ENCODE results near the gene MICAL2. TPM values are rescaled to one million over a fixed set of nuclear protein-coding genes. Genes with fewer than 3 reads are reported as not detected.

Gene MICAL2
- total RNA-seq, 2 experiments from 2014 or later: not detected

GRCh38 chr11:12106501-12106900 lies 3.9 kb upstream of the MICAL2 start:
- Histone ChIP-seq H3K4me3 (ENCODE audit: low read depth, low read length, poor library complexity, severe bottlenecking) (no peak overlapping the region), H3K9me2 (ENCODE audit: insufficient read depth, low read length) (no peaks in the 10 kb centered on the region), H3K4me2 (ENCODE audit: low read length) (no peak overlapping the region), H2AFZ (ENCODE audit: low read length) (no peak overlapping the region), H3K27ac (ENCODE audit: low read depth, low read length, poor library complexity, severe bottlenecking) (no peak overlapping the region), H3K4me1 (ENCODE audit: insufficient read depth, low read length, poor library complexity, severe bottlenecking) (no peaks in the 10 kb centered on the region), H4K20me1 (ENCODE audit: insufficient read depth, low read length) (no peaks in the 10 kb centered on the region), H3K79me2 (ENCODE audit: insufficient read depth, low read depth, low read length) (no peaks in the 10 kb centered on the region), H3K36me3 (ENCODE audit: insufficient read depth, low read length) (no peaks in the 10 kb centered on the region), H3K9me3 (ENCODE audit: low read length) (no peaks in the 10 kb centered on the region)
- TF ChIP-seq EZH2phosphoT487 (IDR thresholded peaks at IDR 0.05; ENCODE audit: borderline replicate concordance, low read depth, low read length): no peak
- no peak for TF ChIP-seq CTCF (conservative IDR thresholded peaks at IDR 0.05; ENCODE audit: low read length)
- intact Hi-C loops (cut with micrococcal nuclease; ENCODE audit: unreplicated experiment): no loop called here
- BruUV-seq (replicated peaks): no TSS peak
- POLR2A ChIA-PET: no interaction called here
- DNase-seq (ENCODE audit: low spot score): no peak
- CTCF ChIA-PET (ENCODE audit: unreplicated experiment): no interaction called here

DNA sequence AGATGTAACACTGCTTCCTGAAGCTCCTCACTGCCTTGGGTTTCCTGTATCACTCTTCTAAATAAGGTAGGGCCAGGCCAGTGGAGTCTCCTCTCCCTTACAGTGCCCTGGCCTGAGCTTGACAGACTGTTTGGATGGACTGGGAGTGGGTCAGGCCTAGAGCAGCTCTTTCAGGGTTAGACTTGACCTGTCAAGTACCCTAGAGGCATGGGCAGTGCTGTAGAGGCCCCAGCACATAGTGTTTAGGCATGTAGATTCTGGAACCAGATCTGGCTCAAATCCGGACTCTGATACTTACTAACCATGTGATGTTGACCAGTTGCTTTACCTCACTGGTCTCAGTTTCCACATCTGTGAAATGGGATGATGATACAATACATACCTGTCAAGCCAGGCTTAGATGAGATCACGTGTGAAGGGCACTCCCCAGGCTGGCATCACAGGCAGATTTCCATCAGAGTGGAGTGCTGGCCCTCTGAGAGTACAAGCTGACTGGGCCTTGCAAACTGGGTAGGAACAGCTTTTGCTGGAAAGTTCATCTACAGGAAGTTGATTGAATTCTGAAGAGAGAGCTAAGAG lies 1.4 kb upstream of the MICAL2 start:
- Histone ChIP-seq H3K4me3 (ENCODE audit: low read depth, low read length, poor library complexity, severe bottlenecking) (no peak overlapping the region), H3K9me2 (ENCODE audit: insufficient read depth, low read length) (no peaks in the 10 kb centered on the region), H3K36me3 (ENCODE audit: insufficient read depth, low read length) (no peaks in the 10 kb centered on the region), H3K4me2 (ENCODE audit: low read length) (no peak overlapping the region), H2AFZ (ENCODE audit: low read length) (no peak overlapping the region), H3K27ac (ENCODE audit: low read depth, low read length, poor library complexity, severe bottlenecking) (no peak overlapping the region), H3K79me2 (ENCODE audit: insufficient read depth, low read depth, low read length) (no peaks in the 10 kb centered on the region), H4K20me1 (ENCODE audit: insufficient read depth, low read length) (no peaks in the 10 kb centered on the region), H3K9me3 (ENCODE audit: low read length) (no peaks in the 10 kb centered on the region), H3K4me1 (ENCODE audit: insufficient read depth, low read length, poor library complexity, severe bottlenecking) (no peaks in the 10 kb centered on the region)
- BruUV-seq (replicated peaks): no TSS peak
- no peak for TF ChIP-seq EZH2phosphoT487 (IDR thresholded peaks at IDR 0.05; ENCODE audit: borderline replicate concordance, low read depth, low read length)
- TF ChIP-seq CTCF (conservative IDR thresholded peaks at IDR 0.05; ENCODE audit: low read length): no peak
- ChIA-PET POLR2A (interaction anchor here (0.6 kb wide), 1 partner anchor 267 kb away, joined by 3 read pairs; no protein-coding TSS in a partner anchor), CTCF (ENCODE audit: unreplicated experiment) (no interaction called here)
- intact Hi-C loops (cut with micrococcal nuclease; ENCODE audit: unreplicated experiment): no loop called here
- DNase-seq (ENCODE audit: low spot score): no peak

DNA sequence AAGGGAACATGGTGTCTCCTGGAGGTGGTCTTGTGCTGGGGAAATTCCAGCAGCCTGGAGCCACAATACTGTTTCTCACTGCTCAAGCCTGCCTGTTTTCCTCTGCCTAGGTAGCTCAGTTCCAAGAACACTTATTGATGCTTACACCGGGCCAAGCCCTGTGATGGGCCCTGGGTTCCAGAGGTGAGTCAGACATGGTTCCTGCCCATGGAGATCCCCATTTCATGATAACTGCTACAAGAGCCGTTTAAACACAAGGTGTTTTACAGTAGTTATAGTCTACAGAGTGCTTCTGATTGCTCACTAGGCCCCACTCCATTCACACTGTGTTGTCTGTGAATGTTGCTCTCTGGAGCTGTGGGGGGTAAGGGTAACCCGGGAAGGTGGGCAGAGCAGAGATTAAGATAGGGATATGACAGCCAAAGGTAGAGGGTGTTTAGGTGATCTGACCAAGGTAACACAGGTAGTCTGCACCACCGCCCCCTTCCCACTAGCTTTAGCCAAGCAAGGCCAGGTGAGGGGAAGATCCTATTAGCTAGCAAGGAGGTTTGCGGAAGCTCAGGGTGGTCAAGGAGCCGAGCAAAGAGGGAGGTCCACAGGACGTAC lies 696 bp upstream of the MICAL2 start:
- Histone ChIP-seq H3K4me2 (ENCODE audit: low read length) (no peak overlapping the region), H2AFZ (ENCODE audit: low read length) (no peak overlapping the region), H3K36me3 (ENCODE audit: insufficient read depth, low read length) (no peaks in the 10 kb centered on the region), H3K27ac (ENCODE audit: low read depth, low read length, poor library complexity, severe bottlenecking) (no peak overlapping the region), H3K9me2 (ENCODE audit: insufficient read depth, low read length) (no peaks in the 10 kb centered on the region), H3K9me3 (ENCODE audit: low read length) (no peaks in the 10 kb centered on the region), H3K4me3 (ENCODE audit: low read depth, low read length, poor library complexity, severe bottlenecking) (no peak overlapping the region), H4K20me1 (ENCODE audit: insufficient read depth, low read length) (no peaks in the 10 kb centered on the region), H3K4me1 (ENCODE audit: insufficient read depth, low read length, poor library complexity, severe bottlenecking) (no peaks in the 10 kb centered on the region), H3K79me2 (ENCODE audit: insufficient read depth, low read depth, low read length) (no peaks in the 10 kb centered on the region)
- CTCF ChIA-PET (ENCODE audit: unreplicated experiment): no interaction called here
- intact Hi-C loops (cut with micrococcal nuclease; ENCODE audit: unreplicated experiment): no loop called here
- no TSS peak for BruUV-seq (replicated peaks)
- POLR2A ChIA-PET: interaction anchor here (0.6 kb wide), 1 partner anchor 267 kb away, joined by 3 read pairs; no protein-coding TSS in a partner anchor
- no peak for DNase-seq (ENCODE audit: low spot score)
- no peak for TF ChIP-seq CTCF (conservative IDR thresholded peaks at IDR 0.05; ENCODE audit: low read length)
- TF ChIP-seq EZH2phosphoT487 (IDR thresholded peaks at IDR 0.05; ENCODE audit: borderline replicate concordance, low read depth, low read length): no peak

All from OCI-LY7 (cell line).